Thyroid gland (tissue), 4 donors: ENCODE results near the gene SCLY. TPM values are rescaled to one million over a fixed set of nuclear protein-coding genes. Genes with fewer than 3 reads are reported as not detected.
"Not testable (repeated sequence)": the region's sequence is repeated elsewhere in the genome, so short reads cannot be mapped to it uniquely, and the experiment has no call there.

Experiments
- DNase-seq, 2 donors: peaks; one replicate each; pipeline ENCODE4 v3.0.0-alpha.2; 2019
- H3K27ac ChIP-seq, 3 donors: fragments of 200-600 bp; sonication (generic); 1 replicate in 2 of 3; 2 replicates in 1 of 3; pipeline ENCODE4 v1.5.1; 2016 to 2019; ENCODE audit warnings: mild to moderate bottlenecking in 1 of 3, moderate library complexity in 1 of 3
- H3K27me3 ChIP-seq: fragments of 200-600 bp; sonication (generic); one replicate; pipeline ENCODE4 v1.5.1; 2019
- H3K36me3 ChIP-seq, 2 donors: fragments of 200-600 bp; sonication (generic); one replicate each; pipeline ENCODE4 v1.5.1; 2016 to 2019
- H3K4me1 ChIP-seq, 2 donors: fragments of 200-600 bp; sonication (generic); one replicate each; pipeline ENCODE4 v1.5.1; 2017 to 2019
- H3K4me3 ChIP-seq, 3 donors: fragments of 200-600 bp; sonication (generic); replicated peaks in 1 of 3; 1 replicate in 2 of 3; 2 replicates in 1 of 3; pipeline ENCODE4 v1.5.1; 2016; ENCODE audit warnings: mild to moderate bottlenecking in 1 of 3
- H3K9me3 ChIP-seq: fragments of 200-600 bp; sonication (generic); one replicate; pipeline ENCODE4 v1.5.1; 2017
- POLR2A ChIP-seq, 2 donors: fragments of 450-650 bp; IDR thresholded peaks; one replicate each; pipeline ENCODE4 v1.6.1; 2017; ENCODE audit warnings: antibody characterized with exemption in 2 of 2, mild to moderate bottlenecking in 2 of 2, moderate library complexity in 1 of 2
- WGBS, 2 donors: methylation state at CpG; one replicate each; pipeline ENCODE4 v1.1.5; 2017; 5-methylcytosine and 5-hydroxymethylcytosine counted together
- intact Hi-C: fragments of 100-400 bp; cut with DNase I; formaldehyde crosslinking; loops from one replicate; pipeline ENCODE4 v1.15.1; 2023
- total RNA-seq, 4 donors: library from RNA; depleted of rRNA; stranded (reverse); fragments of >200 nt; gene quantifications; one replicate each; pipeline ENCODE4 v1.2.3, GENCODE V29; 2016
- TF ChIP-seq, protein P1 (sequence below), 6 experiments: fragments of 200-600 bp in 3 of 6; fragments of 450-650 bp in 3 of 6; sonication (generic) in 3 of 6; IDR thresholded peaks; one replicate each; pipeline ENCODE4 v1.5.1; 2016 to 2019; ENCODE audit warnings: antibody characterized with exemption in 6 of 6, mild to moderate bottlenecking in 2 of 6, inconsistent platforms in 1 of 6, moderate library complexity in 1 of 6

SCLY gene
- total RNA-seq, 4 donors from 2014 or later = 21.8 to 48.2 (median 31.0) TPM

DNA sequence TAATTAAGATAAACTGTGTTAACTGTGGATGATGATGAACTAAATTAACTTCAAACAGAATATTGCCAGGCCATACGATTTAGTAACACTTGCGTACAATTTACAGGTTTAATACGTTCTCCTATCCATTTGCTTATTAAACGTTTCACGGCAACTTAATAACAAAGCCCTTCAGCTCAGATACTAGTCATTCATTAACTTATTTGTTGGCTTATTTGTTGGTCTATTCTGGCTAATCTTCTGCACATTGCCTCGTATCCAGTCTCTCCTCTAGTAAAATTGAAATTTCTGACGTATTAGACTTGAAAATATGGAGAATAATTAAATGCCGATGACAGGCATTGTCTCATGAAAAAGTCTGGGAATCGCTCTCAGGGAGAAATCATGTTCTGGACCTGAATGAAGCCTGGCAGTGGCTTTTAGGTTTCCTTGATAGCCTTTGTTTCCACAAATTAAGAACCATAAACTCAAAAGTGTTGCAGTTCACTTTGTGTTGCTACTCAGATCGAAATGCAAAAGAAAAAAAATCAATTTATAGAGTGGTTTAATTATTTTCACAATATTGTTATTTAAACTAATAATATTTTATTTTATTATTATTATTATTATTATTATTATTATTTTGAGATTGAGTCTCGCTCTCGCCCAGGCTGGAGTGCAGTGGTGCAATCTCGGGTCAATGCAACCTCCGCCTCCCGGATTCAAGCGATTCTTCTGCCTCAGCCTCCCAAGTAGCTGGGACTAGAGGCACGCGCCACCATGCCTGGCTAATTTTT is 4.5 kb downstream of the SCLY start:
- intact Hi-C loops = loop anchor here (10.0 kb wide), 1 partner anchor 170 kb away; no protein-coding TSS in a partner anchor
- Histone ChIP-seq H3K36me3 (peaks cover 11 to 17% of the 10 kb centered on the region in 2 donors), H3K4me1 (peaks cover 8 to 10% of the 10 kb centered on the region in 2 donors), H3K9me3 (no peaks in the 10 kb centered on the region), H3K27me3 (no peaks in the 10 kb centered on the region), H3K27ac (no peak overlapping the region), H3K4me3 (no peak overlapping the region)
- WGBS, 2 donors = 85 to 93% methylated on average over 18 of the region's 18 CpGs
- TF ChIP-seq, protein P1, sequence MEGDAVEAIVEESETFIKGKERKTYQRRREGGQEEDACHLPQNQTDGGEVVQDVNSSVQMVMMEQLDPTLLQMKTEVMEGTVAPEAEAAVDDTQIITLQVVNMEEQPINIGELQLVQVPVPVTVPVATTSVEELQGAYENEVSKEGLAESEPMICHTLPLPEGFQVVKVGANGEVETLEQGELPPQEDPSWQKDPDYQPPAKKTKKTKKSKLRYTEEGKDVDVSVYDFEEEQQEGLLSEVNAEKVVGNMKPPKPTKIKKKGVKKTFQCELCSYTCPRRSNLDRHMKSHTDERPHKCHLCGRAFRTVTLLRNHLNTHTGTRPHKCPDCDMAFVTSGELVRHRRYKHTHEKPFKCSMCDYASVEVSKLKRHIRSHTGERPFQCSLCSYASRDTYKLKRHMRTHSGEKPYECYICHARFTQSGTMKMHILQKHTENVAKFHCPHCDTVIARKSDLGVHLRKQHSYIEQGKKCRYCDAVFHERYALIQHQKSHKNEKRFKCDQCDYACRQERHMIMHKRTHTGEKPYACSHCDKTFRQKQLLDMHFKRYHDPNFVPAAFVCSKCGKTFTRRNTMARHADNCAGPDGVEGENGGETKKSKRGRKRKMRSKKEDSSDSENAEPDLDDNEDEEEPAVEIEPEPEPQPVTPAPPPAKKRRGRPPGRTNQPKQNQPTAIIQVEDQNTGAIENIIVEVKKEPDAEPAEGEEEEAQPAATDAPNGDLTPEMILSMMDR (IDR thresholded peaks at IDR 0.05) = no peak
- no peak for TF ChIP-seq POLR2A (IDR thresholded peaks at IDR 0.05)
- no peak for DNase-seq

DNA sequence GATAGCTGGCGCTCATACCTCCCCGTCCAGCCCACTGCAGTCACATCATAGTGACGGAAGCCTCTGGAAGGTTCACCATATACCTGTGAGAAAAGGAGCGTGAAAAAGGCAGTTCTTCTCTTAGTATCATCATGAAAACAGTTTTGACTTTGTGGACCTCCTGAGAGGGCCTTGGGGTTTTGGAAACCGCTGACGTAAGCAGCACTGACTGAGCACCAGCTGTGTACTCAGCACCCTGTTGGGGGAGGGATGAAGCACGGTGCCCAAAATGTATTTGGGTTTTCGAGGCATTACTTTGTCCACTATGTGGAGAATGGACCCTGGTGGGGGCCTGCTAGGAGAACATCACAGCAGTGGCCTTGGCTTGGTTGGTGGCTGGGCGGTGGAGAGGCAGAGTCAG is 5.4 kb downstream of the SCLY start:
- no peak overlapping the region for H3K4me3 ChIP-seq
- no peak for DNase-seq
- intact Hi-C loops = loop anchor here (10.0 kb wide), 1 partner anchor 169 kb away; no protein-coding TSS in a partner anchor
- no peak overlapping the region for H3K27ac ChIP-seq
- H3K9me3 ChIP-seq = no peaks in the 10 kb centered on the region
- peaks cover 8 to 9% of the 10 kb centered on the region in 2 donors for H3K4me1 ChIP-seq
- TF ChIP-seq POLR2A (IDR thresholded peaks at IDR 0.05) = no peak
- TF ChIP-seq, protein P1 (IDR thresholded peaks at IDR 0.05) = no peak
- H3K36me3 ChIP-seq = peaks cover 12 to 21% of the 10 kb centered on the region in 2 donors
- no peaks in the 10 kb centered on the region for H3K27me3 ChIP-seq
- 87% methylated on average over 9 of the region's 9 CpGs for WGBS, 2 donors

DNA sequence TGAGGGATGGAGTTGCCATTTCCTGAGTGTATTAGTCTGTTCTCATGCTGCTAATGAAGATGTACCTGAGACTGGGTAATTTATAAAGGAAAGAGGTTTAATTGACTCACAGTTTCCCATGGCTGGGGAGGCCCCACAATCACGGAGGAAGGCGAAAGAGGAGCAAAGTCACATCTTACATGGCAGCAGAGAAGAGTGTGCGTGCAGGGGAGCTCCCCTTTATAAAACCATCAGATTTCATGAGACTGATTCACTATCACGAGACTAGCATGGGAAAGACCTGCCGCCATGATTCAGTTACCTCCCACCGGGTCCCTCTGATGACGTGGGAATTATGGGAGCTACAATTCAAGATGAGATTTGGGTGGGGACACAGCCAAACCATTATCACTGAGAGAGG is 5.9 kb downstream of the SCLY start:
- not testable (repeated sequence) for DNase-seq, H3K4me1 ChIP-seq, H3K27me3 ChIP-seq, H3K4me3 ChIP-seq, H3K9me3 ChIP-seq, H3K27ac ChIP-seq
- 94 to 97% methylated on average over 7 of the region's 7 CpGs for WGBS, 2 donors
- peaks cover 16 to 21% of the 10 kb centered on the region in 2 donors for H3K36me3 ChIP-seq
- intact Hi-C loops = loop anchor here (10.0 kb wide), 1 partner anchor 168 kb away; no protein-coding TSS in a partner anchor

DNA sequence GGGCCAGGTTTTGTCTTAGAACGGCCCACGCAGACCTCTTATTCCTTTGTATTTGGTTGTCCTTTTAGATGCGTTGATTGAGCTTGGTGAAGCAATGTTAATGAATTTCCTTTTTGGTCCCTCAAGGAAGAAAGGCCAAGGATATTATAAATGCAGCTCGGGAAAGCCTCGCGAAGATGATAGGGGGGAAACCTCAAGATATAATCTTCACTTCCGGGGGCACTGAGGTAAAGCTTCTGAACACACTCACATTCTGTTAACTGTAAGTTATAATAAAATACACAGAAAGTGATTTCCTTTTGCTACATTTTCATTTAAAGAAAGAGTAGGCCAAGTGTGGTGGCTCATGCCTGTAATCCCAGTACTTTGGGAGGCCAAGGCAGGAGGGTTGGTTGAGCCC is 7.1 kb downstream of the SCLY start:
- intact Hi-C loops = loop anchor here (10.0 kb wide), 1 partner anchor 167 kb away; no protein-coding TSS in a partner anchor
- H3K27ac ChIP-seq = no peak overlapping the region
- no peak for TF ChIP-seq POLR2A (IDR thresholded peaks at IDR 0.05)
- TF ChIP-seq, protein P1 (IDR thresholded peaks at IDR 0.05) = no peak
- no peaks in the 10 kb centered on the region for H3K4me1 ChIP-seq
- 94 to 95% methylated on average over 7 of the region's 7 CpGs for WGBS, 2 donors
- H3K27me3 ChIP-seq = no peaks in the 10 kb centered on the region
- H3K36me3 ChIP-seq = peaks cover 16 to 21% of the 10 kb centered on the region in 2 donors
- no peak overlapping the region for H3K4me3 ChIP-seq
- no peak for DNase-seq
- H3K9me3 ChIP-seq = no peaks in the 10 kb centered on the region

DNA sequence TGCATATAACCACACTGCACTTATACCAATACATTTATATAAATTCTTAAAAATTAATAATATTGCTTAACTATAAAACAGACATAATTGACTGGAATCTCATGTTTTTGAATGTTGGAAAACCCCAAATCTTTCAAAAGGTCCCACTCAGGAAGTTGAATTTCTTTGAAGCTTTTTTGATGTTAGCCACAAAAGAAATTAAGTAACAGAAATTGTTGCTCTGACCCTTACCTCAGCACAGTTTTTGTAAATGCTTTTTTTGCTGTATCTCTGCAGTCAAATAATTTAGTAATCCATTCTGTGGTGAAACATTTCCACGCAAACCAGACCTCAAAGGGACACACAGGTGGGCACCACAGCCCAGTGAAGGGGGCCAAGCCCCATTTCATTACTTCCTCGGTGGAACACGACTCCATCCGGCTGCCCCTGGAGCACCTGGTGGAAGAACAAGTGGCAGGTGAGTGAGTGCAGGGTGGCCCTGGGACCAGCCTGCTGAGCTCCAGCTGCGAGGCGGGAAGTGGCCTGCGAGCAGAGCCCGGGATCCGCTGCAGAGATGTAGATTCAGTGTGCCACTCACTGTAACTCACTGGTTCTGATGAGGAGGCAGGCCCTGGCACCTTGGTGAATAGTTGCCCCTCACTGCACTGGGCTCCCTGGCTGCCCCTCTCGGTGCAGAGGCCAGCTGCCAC is 8.4 kb downstream of the SCLY start:
- intact Hi-C loops = loop anchor here (10.0 kb wide), 1 partner anchor 166 kb away; no protein-coding TSS in a partner anchor
- Histone ChIP-seq H3K4me3 (no peak overlapping the region), H3K36me3 (peaks cover 16 to 21% of the 10 kb centered on the region in 2 donors), H3K27ac (no peak overlapping the region), H3K4me1 (no peaks in the 10 kb centered on the region), H3K9me3 (no peaks in the 10 kb centered on the region), H3K27me3 (no peaks in the 10 kb centered on the region)
- TF ChIP-seq, protein P1 (IDR thresholded peaks at IDR 0.05) = no peak
- TF ChIP-seq POLR2A (IDR thresholded peaks at IDR 0.05) = no peak
- no peak for DNase-seq
- WGBS, 2 donors = 93 to 97% methylated on average over 5 to 10 of the region's 10 CpGs
